ENCODE results near the gene NUDT12.
A peak's percentile ranks its signal among the peaks of the same experiment; 100 is the strongest.

The NUDT12 gene

GRCh38 chr5:103562453-103563157 is at the start of gene NUDT12:
NUDT12 (minus strand) TSS chr5:103562789; CDS start chr5:103560248, 2,541 bp downstream.
- DNase-seq = peak; percentile 81

- no peak for DNase-seq
These were observed 44.8 kb upstream of the NUDT12 start for GRCh38 chr5:103607346-103607745.

- peak; percentile 77 for DNase-seq
These were observed 42.7 kb upstream of the NUDT12 start for GRCh38 chr5:103605277-103605676.

- no peak for DNase-seq
These were observed 39.8 kb upstream of the NUDT12 start for GRCh38 chr5:103602438-103602837.

GRCh38 chr5:103601314-103601713 is 38.7 kb upstream of the NUDT12 start:
- no peak for DNase-seq

GRCh38 chr5:103600086-103600485 is 37.5 kb upstream of the NUDT12 start:
- DNase-seq = no peak

GRCh38 chr5:103598997-103599566 is 36.5 kb upstream of the NUDT12 start:
- DNase-seq = no peak

- DNase-seq = no peak
These were observed 27.6 kb upstream of the NUDT12 start for GRCh38 chr5:103590221-103590620.

GRCh38 chr5:103589776-103590175 is 27.2 kb upstream of the NUDT12 start:
- DNase-seq = no peak

GRCh38 chr5:103589357-103589756 is 26.8 kb upstream of the NUDT12 start:
- no peak for DNase-seq

GRCh38 chr5:103587185-103587748 is 24.7 kb upstream of the NUDT12 start:
- DNase-seq = peak; percentile 78

GRCh38 chr5:103582364-103582763 is 19.8 kb upstream of the NUDT12 start:
- DNase-seq = peak; percentile 77

GRCh38 chr5:103573411-103573810 is 10.8 kb upstream of the NUDT12 start:
- DNase-seq = no peak

- no peak for DNase-seq
These were observed 9.9 kb upstream of the NUDT12 start for GRCh38 chr5:103572454-103572853.

GRCh38 chr5:103571730-103572129 is 9.1 kb upstream of the NUDT12 start:
- no peak for DNase-seq

GRCh38 chr5:103569313-103570060 is 6.9 kb upstream of the NUDT12 start:
- no peak for DNase-seq

GRCh38 chr5:103565719-103566118 is 3.1 kb upstream of the NUDT12 start:
- DNase-seq = no peak

GRCh38 chr5:103561685-103562452 is 720 bp downstream of the NUDT12 start:
- peak; percentile 71 for DNase-seq

GRCh38 chr5:103560826-103561225 is 1.8 kb downstream of the NUDT12 start:
- no peak for DNase-seq

GRCh38 chr5:103546858-103547257 is 15.7 kb downstream of the NUDT12 start:
- no peak for DNase-seq

- DNase-seq = no peak
These were observed 20.1 kb downstream of the NUDT12 start for GRCh38 chr5:103542441-103542840.

GRCh38 chr5:103541569-103541968 is 21.0 kb downstream of the NUDT12 start:
- no peak for DNase-seq

- DNase-seq = no peak
These were observed 21.5 kb downstream of the NUDT12 start for GRCh38 chr5:103541114-103541513.
